ENCODE results near the gene CFAP61. TPM values are rescaled to one million over a fixed set of nuclear protein-coding genes. Genes with fewer than 3 reads are reported as not detected.

The CFAP61 gene
- total RNA-seq, 2 donors from 2014 or later = 1.0 to 1.9 TPM

GRCh38 chr20:20198011-20198410 is 145.7 kb downstream of the CFAP61 start:
- Histone ChIP-seq H3K4me1 (peaks cover 0 to 17% of the 10 kb centered on the region in 2 donors), H3K4me3 (no peak overlapping the region)
- TF ChIP-seq CTCF (IDR thresholded peaks at IDR 0.05) = no peak

GRCh38 chr20:20199361-20200160 is 147.2 kb downstream of the CFAP61 start:
- H3K27me3 ChIP-seq = no peaks in the 10 kb centered on the region
- no peak for TF ChIP-seq CTCF (IDR thresholded peaks at IDR 0.05)
- H3K9me3 ChIP-seq = no peaks in the 10 kb centered on the region
- H3K36me3 ChIP-seq = no peaks in the 10 kb centered on the region
- no peak overlapping the region for H3K27ac ChIP-seq
- no peak overlapping the region for H3K4me3 ChIP-seq
- H3K4me1 ChIP-seq = peaks cover 0 to 17% of the 10 kb centered on the region in 2 donors
- DNase-seq (ENCODE audit: low spot score) = no peak

More at GRCh38 chr20:20198011-20198410, 145.7 kb downstream of the CFAP61 start:
- DNase-seq (ENCODE audit: low spot score) = no peak
- H3K27ac ChIP-seq = no peak overlapping the region
- H3K27me3 ChIP-seq = no peaks in the 10 kb centered on the region
- no peaks in the 10 kb centered on the region for H3K9me3 ChIP-seq
- H3K36me3 ChIP-seq = no peaks in the 10 kb centered on the region

- H3K27me3 ChIP-seq = no peaks in the 10 kb centered on the region
- no peak overlapping the region for H3K4me3 ChIP-seq
- H3K4me1 ChIP-seq = peaks cover 0 to 17% of the 10 kb centered on the region in 2 donors
- no peaks in the 10 kb centered on the region for H3K36me3 ChIP-seq
- no peak overlapping the region for H3K27ac ChIP-seq
- no peak for TF ChIP-seq CTCF (IDR thresholded peaks at IDR 0.05)
- DNase-seq (ENCODE audit: low spot score) = no peak
- H3K9me3 ChIP-seq = no peaks in the 10 kb centered on the region
These were observed 148.8 kb downstream of the CFAP61 start for GRCh38 chr20:20201124-20201523.

GRCh38 chr20:20201639-20202038 is 149.3 kb downstream of the CFAP61 start:
- Histone ChIP-seq H3K9me3 (no peaks in the 10 kb centered on the region), H3K36me3 (no peaks in the 10 kb centered on the region), H3K4me3 (no peak overlapping the region), H3K27me3 (no peaks in the 10 kb centered on the region), H3K4me1 (peaks cover 0 to 17% of the 10 kb centered on the region in 2 donors), H3K27ac (no peak overlapping the region)
- DNase-seq (ENCODE audit: low spot score) = no peak
- TF ChIP-seq CTCF (IDR thresholded peaks at IDR 0.05) = no peak

GRCh38 chr20:20202768-20203167 is 150.4 kb downstream of the CFAP61 start:
- no peaks in the 10 kb centered on the region for H3K36me3 ChIP-seq
- H3K27ac ChIP-seq = no peak overlapping the region
- TF ChIP-seq CTCF (IDR thresholded peaks at IDR 0.05) = no peak
- no peak overlapping the region for H3K4me3 ChIP-seq
- DNase-seq (ENCODE audit: low spot score) = no peak
- peaks cover 0 to 17% of the 10 kb centered on the region in 2 donors for H3K4me1 ChIP-seq
- no peaks in the 10 kb centered on the region for H3K9me3 ChIP-seq
- no peaks in the 10 kb centered on the region for H3K27me3 ChIP-seq
